Measurements from ENCODE around the gene SND1.

The SND1 gene

DNA sequence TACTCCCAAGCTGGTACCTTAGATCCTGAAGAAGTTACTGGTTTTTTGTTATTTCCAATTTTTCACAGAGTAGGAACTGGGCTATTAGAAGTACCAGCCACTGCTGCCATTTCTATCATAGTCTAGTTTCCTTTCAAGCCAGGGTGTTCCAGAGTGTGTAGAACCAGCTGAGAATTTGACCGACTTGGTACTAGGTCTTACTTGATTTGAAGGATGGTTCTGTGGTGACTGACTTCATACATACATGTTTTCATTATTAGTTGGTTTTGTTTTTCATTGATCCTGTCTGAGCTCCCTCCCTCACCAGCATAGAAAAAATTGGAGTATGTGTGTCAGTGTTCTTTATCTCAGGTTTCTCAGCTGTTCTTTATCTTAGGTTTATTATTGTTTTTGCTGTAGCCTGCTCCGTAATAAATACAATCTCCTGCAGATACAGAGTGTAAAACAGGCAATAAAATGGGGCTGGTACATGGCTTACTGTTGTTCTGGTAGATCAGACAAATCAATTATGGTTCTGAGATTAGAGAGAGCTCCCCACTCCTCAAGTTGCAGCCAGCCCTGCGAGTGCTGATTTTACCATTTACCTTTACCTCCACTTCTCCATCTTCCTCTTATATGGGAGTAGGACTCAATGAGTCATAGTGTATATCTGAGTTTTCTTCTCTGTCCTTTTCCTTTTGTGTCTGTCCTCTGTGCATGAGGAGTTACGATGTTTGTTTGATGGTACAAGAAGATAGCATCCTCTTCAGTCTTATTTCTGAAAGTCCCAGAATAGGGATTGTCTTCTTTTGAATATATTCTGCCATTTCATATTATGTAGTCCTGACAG, 256.6 kb downstream of the SND1 start:
- TF ChIP-seq CTCF (IDR thresholded peaks at IDR 0.05; ENCODE audit: borderline replicate concordance, control extremely low read depth, extremely low read depth, insufficient read depth, missing control alignments) = no peak
- in situ Hi-C loops (cut with MboI; ENCODE audit: low sequenced_read_pairs, unreplicated experiment) = no loop called here
- no peak for DNase-seq (ENCODE audit: low spot score)

GRCh38 chr7:127909424-127910152, 257.6 kb downstream of the SND1 start:
- no peak for DNase-seq (ENCODE audit: low spot score)
- in situ Hi-C loops (cut with MboI; ENCODE audit: low sequenced_read_pairs, unreplicated experiment) = no loop called here
- no peak for TF ChIP-seq CTCF (IDR thresholded peaks at IDR 0.05; ENCODE audit: borderline replicate concordance, control extremely low read depth, extremely low read depth, insufficient read depth, missing control alignments)

- in situ Hi-C loops (cut with MboI; ENCODE audit: low sequenced_read_pairs, unreplicated experiment) = no loop called here
- no peak for DNase-seq (ENCODE audit: low spot score)
- TF ChIP-seq CTCF (IDR thresholded peaks at IDR 0.05; ENCODE audit: borderline replicate concordance, control extremely low read depth, extremely low read depth, insufficient read depth, missing control alignments) = no peak
Measured at GRCh38 chr7:127910670-127911069, 258.7 kb downstream of the SND1 start.

- TF ChIP-seq CTCF (IDR thresholded peaks at IDR 0.05; ENCODE audit: borderline replicate concordance, control extremely low read depth, extremely low read depth, insufficient read depth, missing control alignments) = no peak
- peak; percentile 34 for DNase-seq (ENCODE audit: low spot score)
- in situ Hi-C loops (cut with MboI; ENCODE audit: low sequenced_read_pairs, unreplicated experiment) = no loop called here
Measured at GRCh38 chr7:127911968-127912511, 260.0 kb downstream of the SND1 start.

DNA sequence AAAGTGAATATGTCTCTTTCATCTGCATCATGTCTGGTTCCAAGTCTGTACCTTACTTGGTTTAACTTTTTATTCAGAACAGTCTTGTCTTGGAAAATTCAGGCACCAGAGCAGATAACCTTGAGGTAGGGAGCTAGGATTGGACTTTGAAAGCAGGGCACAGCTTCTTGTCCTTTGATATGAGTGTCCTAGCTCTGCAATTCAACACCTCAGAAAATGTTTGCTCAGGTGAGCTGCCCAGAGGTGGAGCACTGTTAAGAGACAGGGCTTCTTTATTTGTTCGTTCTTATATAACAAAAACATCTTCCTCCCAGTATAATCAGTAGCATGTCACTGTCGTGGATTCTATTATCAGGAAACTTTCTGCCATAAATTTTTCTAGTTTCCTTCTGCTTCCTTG, 260.9 kb downstream of the SND1 start:
- in situ Hi-C loops (cut with MboI; ENCODE audit: low sequenced_read_pairs, unreplicated experiment) = no loop called here
- no peak for TF ChIP-seq CTCF (IDR thresholded peaks at IDR 0.05; ENCODE audit: borderline replicate concordance, control extremely low read depth, extremely low read depth, insufficient read depth, missing control alignments)
- DNase-seq (ENCODE audit: low spot score) = no peak

- DNase-seq (ENCODE audit: low spot score) = no peak
- no peak for TF ChIP-seq CTCF (IDR thresholded peaks at IDR 0.05; ENCODE audit: borderline replicate concordance, control extremely low read depth, extremely low read depth, insufficient read depth, missing control alignments)
- in situ Hi-C loops (cut with MboI; ENCODE audit: low sequenced_read_pairs, unreplicated experiment) = no loop called here
Measured at GRCh38 chr7:127913686-127914085, 261.7 kb downstream of the SND1 start.

Data from GM13976 (cell line).